ENCODE measurements around the gene MEGF9.

DNA sequence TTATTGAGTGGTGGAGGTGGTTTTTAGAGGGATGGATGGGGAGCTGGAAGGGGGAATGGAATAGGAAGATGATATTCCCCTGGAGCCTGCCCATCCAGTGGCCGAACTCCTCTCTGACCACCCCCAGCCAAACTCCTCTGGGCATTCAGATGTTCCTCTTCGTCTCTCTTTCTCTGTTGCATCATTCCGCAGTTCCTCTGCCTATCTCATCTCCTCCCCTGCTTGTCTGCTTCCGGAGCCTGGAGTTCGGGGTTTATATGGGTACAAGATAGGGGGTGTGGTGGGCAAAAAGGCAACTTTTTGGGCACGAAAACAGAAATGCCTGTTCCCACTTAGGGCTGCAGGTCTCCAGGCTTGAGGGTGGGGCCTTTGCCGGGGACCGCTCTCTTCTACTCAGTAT, 122.1 kb downstream of the MEGF9 start:
- TF ChIP-seq, protein P1, sequence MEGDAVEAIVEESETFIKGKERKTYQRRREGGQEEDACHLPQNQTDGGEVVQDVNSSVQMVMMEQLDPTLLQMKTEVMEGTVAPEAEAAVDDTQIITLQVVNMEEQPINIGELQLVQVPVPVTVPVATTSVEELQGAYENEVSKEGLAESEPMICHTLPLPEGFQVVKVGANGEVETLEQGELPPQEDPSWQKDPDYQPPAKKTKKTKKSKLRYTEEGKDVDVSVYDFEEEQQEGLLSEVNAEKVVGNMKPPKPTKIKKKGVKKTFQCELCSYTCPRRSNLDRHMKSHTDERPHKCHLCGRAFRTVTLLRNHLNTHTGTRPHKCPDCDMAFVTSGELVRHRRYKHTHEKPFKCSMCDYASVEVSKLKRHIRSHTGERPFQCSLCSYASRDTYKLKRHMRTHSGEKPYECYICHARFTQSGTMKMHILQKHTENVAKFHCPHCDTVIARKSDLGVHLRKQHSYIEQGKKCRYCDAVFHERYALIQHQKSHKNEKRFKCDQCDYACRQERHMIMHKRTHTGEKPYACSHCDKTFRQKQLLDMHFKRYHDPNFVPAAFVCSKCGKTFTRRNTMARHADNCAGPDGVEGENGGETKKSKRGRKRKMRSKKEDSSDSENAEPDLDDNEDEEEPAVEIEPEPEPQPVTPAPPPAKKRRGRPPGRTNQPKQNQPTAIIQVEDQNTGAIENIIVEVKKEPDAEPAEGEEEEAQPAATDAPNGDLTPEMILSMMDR (IDR thresholded peaks at IDR 0.05; ENCODE audit: low read depth, low read length), result no peak
- no peak for TF ChIP-seq EZH2phosphoT487 (IDR thresholded peaks at IDR 0.05; ENCODE audit: low read depth)
